GM19023 (cell line): ENCODE measurements around the gene SORBS2.

Experiments
- ATAC-seq: cut with Tn5 transposase; IDR thresholded peaks from one replicate; pipeline ENCODE4 v1.9.1; 2021; ENCODE audit warnings: mild to moderate bottlenecking, moderate library complexity; ENCODE audit not compliant: unreplicated experiment

Gene SORBS2

GRCh38 chr4:185801471-185801870 is 10.5 kb downstream of the SORBS2 start:
- no peak for ATAC-seq

GRCh38 chr4:185800266-185800945 is 11.6 kb downstream of the SORBS2 start:
- no peak for ATAC-seq

DNA sequence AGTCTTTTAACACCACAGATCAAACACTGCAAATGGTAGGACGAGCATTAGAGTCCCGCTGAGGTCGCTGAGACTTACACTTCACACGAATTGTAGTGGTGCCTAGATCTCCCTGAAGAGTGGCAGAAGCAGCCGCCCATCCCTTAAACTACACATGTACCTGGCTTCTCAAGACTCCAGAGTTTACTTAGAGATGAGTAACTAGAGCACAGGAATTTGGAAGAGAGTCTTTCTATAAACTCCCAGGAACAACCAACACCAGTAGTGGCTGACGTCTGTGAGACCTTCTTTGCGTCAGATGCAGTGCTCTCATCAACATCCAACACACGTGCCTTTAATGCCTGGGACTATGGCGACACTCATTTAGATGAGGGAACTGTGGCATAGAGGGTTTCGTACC is 12.6 kb downstream of the SORBS2 start:
- no peak for ATAC-seq

DNA sequence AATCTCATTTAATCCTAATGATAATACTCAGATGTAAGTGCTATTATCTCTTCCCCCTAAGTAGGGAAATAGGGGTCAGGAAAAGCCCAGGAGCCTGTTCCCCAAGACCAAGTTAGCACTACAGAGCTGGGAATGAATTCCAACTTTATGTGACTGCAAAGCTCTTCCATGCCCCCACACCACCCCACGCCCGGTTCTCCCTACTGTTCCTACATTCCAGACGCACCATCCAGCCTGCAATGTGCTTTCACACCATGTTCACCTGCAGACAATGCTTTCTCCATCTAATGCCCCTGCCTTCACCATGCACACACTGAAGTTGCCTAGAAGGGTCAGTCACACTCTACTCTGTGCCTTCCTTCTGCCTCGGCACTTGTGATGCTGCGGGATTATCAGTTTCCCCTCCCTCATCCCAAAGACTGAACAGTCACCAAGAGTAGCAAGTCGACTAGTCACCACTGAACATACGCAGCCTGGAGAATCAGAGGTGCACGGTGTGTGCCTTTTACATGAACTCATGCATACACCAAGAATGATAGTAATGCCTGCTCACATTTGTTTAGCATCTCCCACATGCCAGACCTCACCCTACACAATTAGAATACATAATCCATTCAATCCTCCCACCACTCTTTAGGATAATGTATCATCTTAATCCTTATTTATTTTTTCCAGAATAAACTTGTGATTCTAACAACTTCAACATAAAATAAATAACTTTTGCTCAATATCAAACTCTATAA is 14.2 kb downstream of the SORBS2 start:
- no peak for ATAC-seq

DNA sequence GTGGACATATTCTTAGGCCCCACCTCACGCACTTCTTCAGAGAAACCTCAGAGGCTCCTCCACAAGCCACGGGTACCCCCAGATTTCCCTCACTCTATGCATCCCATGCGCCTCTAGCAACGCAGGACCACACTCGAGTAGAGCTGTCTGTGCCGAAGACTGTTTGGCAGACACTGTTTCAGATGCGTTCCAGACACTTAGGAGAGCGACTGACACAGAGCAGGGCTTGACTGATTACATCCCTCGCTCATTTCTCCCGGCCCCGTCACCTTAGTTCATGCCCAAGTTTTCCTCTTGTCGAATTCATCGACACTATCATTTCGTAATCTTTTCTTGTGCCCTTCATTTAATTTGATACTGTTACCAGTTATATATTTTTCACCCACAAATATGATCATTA is 15.0 kb downstream of the SORBS2 start:
- ATAC-seq = no peak

- ATAC-seq = no peak
Measured at GRCh38 chr4:185796176-185796575, 15.8 kb downstream of the SORBS2 start.

DNA sequence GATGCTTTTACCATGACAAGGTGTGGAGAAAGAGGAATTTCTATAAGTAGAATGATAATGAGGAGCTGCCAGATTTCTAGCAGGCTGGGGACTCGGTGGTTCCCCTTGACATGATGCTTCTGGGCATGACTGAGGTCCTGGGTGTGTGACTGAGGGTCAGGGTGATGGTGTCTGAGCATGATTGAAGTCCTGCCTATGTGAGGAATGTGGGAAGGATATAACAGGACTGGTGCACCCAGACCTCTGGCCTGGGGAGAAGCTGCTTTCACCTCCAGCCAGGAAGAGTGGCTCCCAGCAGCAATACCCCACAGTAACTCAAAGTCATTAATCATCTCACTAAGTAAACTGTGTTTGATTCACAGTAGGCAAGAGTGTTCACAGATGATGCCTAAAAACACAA is 17.4 kb downstream of the SORBS2 start:
- ATAC-seq = no peak

DNA sequence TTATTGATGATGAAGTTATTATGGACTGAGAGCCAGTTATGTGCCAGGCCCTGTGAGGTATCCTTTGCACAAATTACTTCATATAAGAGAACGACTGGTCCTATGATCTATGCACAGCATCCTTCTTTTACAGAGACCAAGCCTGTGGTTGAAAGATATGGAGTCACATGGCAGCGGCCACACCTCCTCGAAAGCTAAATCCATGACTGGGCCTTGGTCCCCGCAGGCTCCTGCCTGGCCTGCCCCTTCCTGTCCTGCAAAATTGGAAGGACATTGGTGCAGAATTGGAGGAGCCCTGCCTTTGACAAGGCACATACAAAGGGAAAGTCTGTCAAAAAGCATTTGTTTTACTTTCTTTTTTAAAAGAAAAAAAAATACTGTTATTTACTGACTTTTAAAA is 18.3 kb downstream of the SORBS2 start:
- no peak for ATAC-seq

DNA sequence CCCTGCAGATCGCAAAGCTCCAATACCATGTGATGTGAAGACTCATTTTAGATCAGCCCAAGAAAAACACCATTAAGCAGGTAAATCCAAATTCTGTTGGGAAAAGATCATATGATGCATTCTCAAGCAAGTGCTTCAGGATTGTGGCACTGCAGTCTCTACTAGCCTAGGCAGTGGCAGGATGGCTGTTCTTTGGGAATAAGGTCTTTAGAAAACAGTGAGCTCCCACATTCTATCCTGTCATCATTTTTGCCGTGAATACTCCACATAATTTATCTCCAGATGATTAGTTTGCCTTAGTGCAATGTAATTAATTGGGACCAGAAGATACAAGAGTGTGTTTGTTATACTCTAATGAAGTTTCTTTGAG is 18.9 kb downstream of the SORBS2 start:
- ATAC-seq = no peak

GRCh38 chr4:185792384-185793115 is 19.4 kb downstream of the SORBS2 start:
- no peak for ATAC-seq

GRCh38 chr4:185787926-185788679 is 23.9 kb downstream of the SORBS2 start:
- no peak for ATAC-seq

- ATAC-seq = no peak
Measured at GRCh38 chr4:185786422-185786821, 25.6 kb downstream of the SORBS2 start.

GRCh38 chr4:185783574-185783973 is 28.4 kb downstream of the SORBS2 start:
- no peak for ATAC-seq

GRCh38 chr4:185782523-185782922 is 29.5 kb downstream of the SORBS2 start:
- ATAC-seq = no peak

DNA sequence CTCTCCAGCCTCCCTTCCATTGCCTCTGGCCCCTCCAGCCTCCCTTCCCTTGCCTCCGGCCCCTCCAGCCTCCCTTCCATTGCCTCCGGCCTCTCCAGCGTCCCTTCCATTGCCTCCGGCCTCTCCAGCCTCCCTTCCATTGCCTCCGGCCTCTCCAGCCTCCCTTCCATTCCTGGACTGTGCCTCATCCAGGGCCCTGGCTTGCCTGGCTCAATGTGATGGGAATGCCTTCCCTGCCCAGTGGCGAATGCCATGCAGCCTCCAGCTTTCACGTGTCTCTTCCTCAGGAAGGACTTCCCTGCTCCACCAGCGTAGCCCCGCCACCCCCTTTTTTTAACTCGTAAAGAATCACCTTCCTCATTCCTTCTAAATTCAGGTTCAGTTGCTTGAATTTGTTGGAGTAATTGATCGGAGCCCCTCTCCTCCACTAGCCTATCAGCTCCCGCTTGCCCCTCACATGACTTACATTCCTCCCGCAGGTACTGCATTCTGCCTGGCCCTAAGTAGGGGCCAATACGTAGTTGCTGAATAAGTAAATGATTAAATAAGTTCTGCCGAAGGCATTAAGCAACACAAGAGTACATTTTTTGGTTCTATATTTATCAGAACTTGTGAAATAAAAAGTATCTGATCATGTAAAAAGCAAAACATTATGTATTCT is 30.3 kb downstream of the SORBS2 start:
- ATAC-seq = no peak

DNA sequence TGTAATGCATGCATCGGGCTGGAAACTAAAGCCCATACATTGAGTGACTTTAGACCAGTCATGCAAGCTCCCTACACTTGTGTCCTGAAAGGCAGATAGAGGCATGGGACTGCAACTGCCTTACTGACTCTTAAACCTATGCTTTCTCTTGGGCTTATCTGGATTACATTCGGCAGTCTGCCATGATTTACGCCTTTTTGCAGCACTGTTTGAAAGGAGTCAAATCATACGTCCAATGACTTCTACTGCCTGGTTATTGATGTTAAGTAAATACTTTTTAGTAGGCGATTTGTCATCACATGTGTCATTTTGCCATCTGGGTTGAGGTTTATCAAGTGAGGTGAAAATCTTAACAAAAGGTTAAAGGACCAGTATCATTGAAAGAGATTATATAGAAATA is 31.5 kb downstream of the SORBS2 start:
- ATAC-seq = no peak

GRCh38 chr4:185779517-185779916 is 32.5 kb downstream of the SORBS2 start:
- ATAC-seq = no peak

DNA sequence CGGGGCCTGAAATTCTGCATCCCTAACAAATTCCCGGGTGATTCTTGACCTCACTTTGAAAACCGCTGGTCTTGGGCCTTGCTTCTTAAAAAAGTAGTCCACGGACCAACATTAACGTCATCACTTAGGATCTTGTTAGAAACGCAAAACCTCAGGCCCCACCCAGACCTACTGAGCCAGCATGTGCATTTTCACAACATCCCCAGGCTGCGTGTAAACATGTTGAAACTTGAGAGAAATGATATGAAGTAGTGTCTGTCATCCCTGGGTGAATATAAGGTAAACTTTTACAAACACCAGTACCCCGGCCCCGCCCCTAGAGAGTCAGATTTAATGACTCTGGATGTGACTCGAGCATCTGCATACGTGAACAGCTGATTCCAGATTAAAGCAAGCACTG is 33.7 kb downstream of the SORBS2 start:
- ATAC-seq = no peak

DNA sequence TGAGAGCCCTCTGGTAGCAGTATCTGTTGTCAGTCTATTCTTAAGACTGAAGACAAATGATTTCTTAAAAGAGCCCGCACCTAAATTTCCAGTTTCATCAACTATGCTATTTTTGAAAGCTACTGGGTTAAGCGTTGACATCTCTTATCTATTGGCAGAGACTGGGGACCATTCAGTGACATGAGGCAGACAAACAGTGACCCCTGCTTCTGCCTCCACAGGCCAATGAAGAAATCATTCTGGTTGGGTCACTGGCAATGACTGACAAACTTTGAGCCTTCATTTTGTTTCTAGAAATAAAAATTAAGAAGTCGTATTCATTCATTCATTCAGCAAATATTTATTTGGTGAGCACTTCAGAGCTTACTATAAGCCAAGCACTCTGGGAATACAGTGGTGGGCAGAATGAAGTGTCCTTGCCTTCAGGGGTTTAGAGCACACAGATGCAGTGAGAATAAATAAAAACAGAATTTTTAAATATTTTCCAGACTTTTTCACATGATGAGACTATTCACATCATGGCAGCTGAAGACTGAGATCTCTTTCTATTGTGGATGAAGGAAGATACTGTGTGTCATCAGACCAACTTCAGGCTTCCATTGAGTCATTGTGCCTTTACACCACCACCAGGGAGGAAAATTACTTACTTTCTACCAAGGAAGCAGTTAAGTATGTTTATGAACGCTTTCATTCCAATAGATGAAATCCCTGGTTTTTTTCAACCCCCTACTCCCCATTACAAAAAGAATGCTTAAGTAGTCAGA is 36.0 kb downstream of the SORBS2 start:
- no peak for ATAC-seq
